ENCODE data around the gene TAS2R40. TPM values are rescaled to one million over a fixed set of nuclear protein-coding genes. Genes with fewer than 3 reads are reported as not detected.

The TAS2R40 gene
- total RNA-seq, 1 donor from 2014 or later, result not detected

GRCh38 chr7:143183024-143183423, 38.8 kb upstream of the TAS2R40 start, which contains the start of gene TAS2R39:
TSS of gene TAS2R39 (plus strand) at chr7:143183419. CDS start at chr7:143183419, 0 bp downstream.
- intact Hi-C loops (cut with DNase I), result no loop called here
- Histone ChIP-seq H3K36me3 (no peaks in the 10 kb centered on the region), H3K9me3 (peaks cover 0 to 6% of the 10 kb centered on the region in 2 donors), H3K27me3 (no peaks in the 10 kb centered on the region), H3K27ac (no peak within 1 kb of the TSS), H3K4me1 (no peaks in the 10 kb centered on the region), H3K4me3 (no peak within 1 kb of the TSS)
- TF ChIP-seq CTCF (IDR thresholded peaks at IDR 0.05), result no peak
- DNase-seq (ENCODE audit: low spot score in 2 of 2), result no peak

GRCh38 chr7:143185551-143185950, 36.3 kb upstream of the TAS2R40 start:
- Histone ChIP-seq H3K27ac (no peak overlapping the region), H3K4me1 (no peaks in the 10 kb centered on the region), H3K36me3 (no peaks in the 10 kb centered on the region), H3K4me3 (no peak overlapping the region), H3K9me3 (no peaks in the 10 kb centered on the region), H3K27me3 (no peaks in the 10 kb centered on the region)
- intact Hi-C loops (cut with DNase I), result no loop called here
- DNase-seq (ENCODE audit: low spot score in 2 of 2), result no peak
- TF ChIP-seq CTCF (IDR thresholded peaks at IDR 0.05), result no peak

GRCh38 chr7:143188994-143189393, 32.8 kb upstream of the TAS2R40 start:
- no peak for TF ChIP-seq CTCF (IDR thresholded peaks at IDR 0.05)
- intact Hi-C loops (cut with DNase I), result no loop called here
- Histone ChIP-seq H3K27ac (no peak overlapping the region), H3K4me3 (no peak overlapping the region), H3K4me1 (no peaks in the 10 kb centered on the region), H3K36me3 (no peaks in the 10 kb centered on the region), H3K9me3 (no peaks in the 10 kb centered on the region), H3K27me3 (no peaks in the 10 kb centered on the region)
- DNase-seq (ENCODE audit: low spot score in 2 of 2), result no peak

GRCh38 chr7:143193880-143194279, 28.0 kb upstream of the TAS2R40 start:
- H3K27me3 ChIP-seq, result no peaks in the 10 kb centered on the region
- no peak overlapping the region for H3K4me3 ChIP-seq
- intact Hi-C loops (cut with DNase I), result no loop called here
- TF ChIP-seq CTCF (IDR thresholded peaks at IDR 0.05), result no peak
- no peak overlapping the region for H3K27ac ChIP-seq
- no peaks in the 10 kb centered on the region for H3K36me3 ChIP-seq
- no peaks in the 10 kb centered on the region for H3K4me1 ChIP-seq
- no peak for DNase-seq (ENCODE audit: low spot score in 2 of 2)
- H3K9me3 ChIP-seq, result peaks cover 0 to 5% of the 10 kb centered on the region in 2 donors

DNA sequence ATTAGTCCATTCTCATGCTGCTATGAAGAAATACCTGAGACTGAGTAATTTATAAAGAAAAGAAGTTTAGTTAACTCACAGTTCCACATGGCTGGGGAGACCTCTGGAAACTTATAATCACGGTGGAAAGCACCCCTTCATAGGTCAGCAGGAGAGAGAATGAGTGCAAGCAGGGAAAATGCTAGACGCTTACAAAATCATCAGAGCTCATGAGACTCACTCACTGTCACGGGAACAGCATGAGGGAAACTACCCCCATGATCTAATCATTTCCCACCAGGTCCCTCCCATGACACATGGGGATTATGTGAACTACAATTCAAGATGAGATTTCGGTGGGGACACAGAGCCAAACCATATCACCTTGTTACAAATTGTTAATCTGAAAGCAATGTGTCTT, 22.8 kb upstream of the TAS2R40 start:
- Histone ChIP-seq H3K27me3 (no peaks in the 10 kb centered on the region), H3K27ac (no peak overlapping the region), H3K4me1 (no peaks in the 10 kb centered on the region), H3K9me3 (peaks cover 0 to 5% of the 10 kb centered on the region in 2 donors), H3K4me3 (no peak overlapping the region), H3K36me3 (no peaks in the 10 kb centered on the region)
- intact Hi-C loops (cut with DNase I), result no loop called here
- no peak for DNase-seq (ENCODE audit: low spot score in 2 of 2)
- TF ChIP-seq CTCF (IDR thresholded peaks at IDR 0.05), result no peak

- DNase-seq (ENCODE audit: low spot score in 2 of 2), result no peak
- Histone ChIP-seq H3K27me3 (no peaks in the 10 kb centered on the region), H3K9me3 (no peaks in the 10 kb centered on the region), H3K36me3 (no peaks in the 10 kb centered on the region), H3K4me1 (no peaks in the 10 kb centered on the region), H3K27ac (no peak overlapping the region), H3K4me3 (no peak overlapping the region)
- intact Hi-C loops (cut with DNase I), result no loop called here
- no peak for TF ChIP-seq CTCF (IDR thresholded peaks at IDR 0.05)
Measured at GRCh38 chr7:143202161-143202560, 19.7 kb upstream of the TAS2R40 start.
